H1 (cell line): ENCODE results near the gene AGPS. TPM values are rescaled to one million over a fixed set of nuclear protein-coding genes. Genes with fewer than 3 reads are reported as not detected.

ENCODE experiments used
- CTCF ChIA-PET: fragments of 300-600 bp; sonication (Branson Sonifier 250); formaldehyde crosslinking; loops from one replicate; lab custom pipeline; 2021; ENCODE audit not compliant: partially characterized antibody; lab: Charles Lee
- POLR2A ChIA-PET: fragments of 300-600 bp; sonication (Branson Sonifier 250); formaldehyde crosslinking; loops from one replicate; lab custom pipeline; 2021; ENCODE audit warnings: inconsistent platforms; ENCODE audit not compliant: partially characterized antibody; lab: Charles Lee
- DNase-seq, 2 experiments: peaks; one replicate each; pipeline versions ENCODE4 v3.0.0 to v3.0.0-alpha.2; 2010 to 2022; ENCODE audit warnings: low spot score in 2 of 2, low read depth in 1 of 2, mixed read lengths in 1 of 2
- FAIRE-seq: peaks from 2 replicates; lab custom pipeline; 2011; peaks lifted over from hg19 to GRCh38; lab: Jason Lieb, UNC
- H2AFZ ChIP-seq: 2 replicates; pipeline ENCODE4 v1.8.1; 2012; ENCODE audit warnings: low read length, inconsistent platforms
- H2AK5ac ChIP-seq: 2 replicates; pipeline ENCODE4 v1.6.1; 2013; ENCODE audit warnings: low read depth, low read length
- H2BK120ac ChIP-seq: replicated peaks from 2 replicates; pipeline ENCODE3; 2013; ENCODE audit warnings: low read depth, low read length, inconsistent platforms
- H2BK12ac ChIP-seq: 2 replicates; pipeline ENCODE4 v1.6.1; 2013; ENCODE audit warnings: low read depth, low read length
- H2BK15ac ChIP-seq: 2 replicates; pipeline ENCODE4 v1.6.1; 2013; ENCODE audit warnings: low read length
- H2BK20ac ChIP-seq: 2 replicates; pipeline ENCODE4 v1.6.1; 2013; ENCODE audit warnings: low read length
- H2BK5ac ChIP-seq: 2 replicates; pipeline ENCODE4 v1.6.1; 2013; ENCODE audit warnings: low read depth, low read length
- H3K14ac ChIP-seq: 2 replicates; pipeline ENCODE4 v1.6.1; 2013; ENCODE audit warnings: inconsistent platforms; ENCODE audit not compliant: insufficient read length
- H3K18ac ChIP-seq: 2 replicates; pipeline ENCODE4 v1.6.1; 2013; ENCODE audit warnings: low read length; ENCODE audit errors: extremely low read depth
- H3K23ac ChIP-seq: 2 replicates; pipeline ENCODE4 v1.6.1; 2013; ENCODE audit warnings: inconsistent platforms; ENCODE audit not compliant: insufficient read length
- H3K23me2 ChIP-seq: 2 replicates; pipeline ENCODE4 v1.6.1; 2013; ENCODE audit warnings: low read depth, low read length
- H3K27ac ChIP-seq: 2 replicates; pipeline ENCODE4 v1.6.1; 2011; ENCODE audit warnings: low read depth, low read length, inconsistent platforms
- H3K27me3 ChIP-seq, 4 experiments: replicated peaks in 1 of 4; 1 replicate in 1 of 4; 2 replicates in 3 of 4; pipeline versions ENCODE4 v1.6.1 to v1.8.1; 2011 to 2013; ENCODE audit warnings: low read length in 3 of 4, mild to moderate bottlenecking in 3 of 4, inconsistent platforms in 2 of 4, mixed read lengths in 2 of 4, moderate library complexity in 1 of 4; ENCODE audit not compliant: control insufficient read depth in 3 of 4, insufficient read depth in 3 of 4; ENCODE audit errors: extremely low read depth in 1 of 4
- H3K36me3 ChIP-seq, 4 experiments: 2 replicates each; pipeline versions ENCODE4 v1.6.1 to v1.8.1; 2011 to 2013; ENCODE audit warnings: mild to moderate bottlenecking in 4 of 4, low read length in 3 of 4, moderate library complexity in 2 of 4, control low read depth in 1 of 4, inconsistent platforms in 1 of 4; ENCODE audit not compliant: insufficient read depth in 4 of 4, control insufficient read depth in 2 of 4
- H3K4ac ChIP-seq: replicated peaks from 2 replicates; pipeline ENCODE3; 2013; ENCODE audit warnings: low read length, low read depth, mixed read lengths, inconsistent platforms; ENCODE audit not compliant: insufficient read length
- H3K4me1 ChIP-seq, 4 experiments: replicated peaks in 1 of 4; 1 replicate in 1 of 4; 2 replicates in 3 of 4; pipeline versions ENCODE4 v1.6.1 to v1.8.1; 2011 to 2013; ENCODE audit warnings: low read length in 3 of 4, inconsistent platforms in 2 of 4, mixed read lengths in 1 of 4; ENCODE audit not compliant: insufficient read depth in 4 of 4, control insufficient read depth in 3 of 4
- H3K4me2 ChIP-seq, 2 experiments: 2 replicates each; pipeline versions ENCODE4 v1.6.1 to v1.8.1; 2011 to 2013; ENCODE audit warnings: low read depth in 2 of 2, low read length in 2 of 2, control low read depth in 1 of 2, inconsistent platforms in 1 of 2, mild to moderate bottlenecking in 1 of 2; ENCODE audit not compliant: insufficient read depth in 1 of 2
- H3K4me3 ChIP-seq, 4 experiments: fragments of 200-600, 300-600 bp in 1 of 4; sonication (generic), shearing (Covaris generic), sonication (Bioruptor Twin) in 1 of 4; 2 replicates each; pipeline versions ENCODE4 v1.5.1 to v1.8.1; 2011 to 2016; ENCODE audit warnings: low read length in 4 of 4, low read depth in 3 of 4, control low read depth in 2 of 4, inconsistent platforms in 2 of 4, mild to moderate bottlenecking in 2 of 4, mixed read lengths in 1 of 4, moderate library complexity in 1 of 4; ENCODE audit not compliant: insufficient read depth in 2 of 4; ENCODE audit errors: extremely low read depth in 1 of 4
- H3K56ac ChIP-seq: replicated peaks from 2 replicates; pipeline ENCODE3; 2013; ENCODE audit warnings: low read depth, mild to moderate bottlenecking, mixed read lengths, low read length, inconsistent platforms; ENCODE audit not compliant: insufficient read length
- H3K79me1 ChIP-seq: 2 replicates; pipeline ENCODE4 v1.6.1; 2013; ENCODE audit warnings: low read depth, low read length, control low read depth
- H3K79me2 ChIP-seq, 2 experiments: 2 replicates each; pipeline versions ENCODE4 v1.6.1 to v1.8.1; 2012 to 2013; ENCODE audit warnings: low read length in 2 of 2, mild to moderate bottlenecking in 2 of 2, inconsistent platforms in 1 of 2; ENCODE audit not compliant: insufficient read depth in 2 of 2, control insufficient read depth in 1 of 2
- H3K9ac ChIP-seq, 4 experiments: replicated peaks in 1 of 4; 1 replicate in 1 of 4; 2 replicates in 3 of 4; pipeline versions ENCODE4 v1.6.1 to v1.8.1; 2011 to 2013; ENCODE audit warnings: low read depth in 3 of 4, low read length in 3 of 4, control low read depth in 2 of 4, mild to moderate bottlenecking in 2 of 4, moderate library complexity in 2 of 4, inconsistent platforms in 1 of 4; ENCODE audit errors: extremely low read depth in 1 of 4
- H3K9me3 ChIP-seq, 2 experiments: 2 replicates each; pipeline versions ENCODE4 v1.6.1 to v1.8.1; 2012 to 2013; ENCODE audit warnings: mild to moderate bottlenecking in 2 of 2, moderate library complexity in 2 of 2, control low read depth in 1 of 2, inconsistent platforms in 1 of 2, low read depth in 1 of 2, low read length in 1 of 2, mixed read lengths in 1 of 2; ENCODE audit not compliant: insufficient read depth in 2 of 2
- H4K20me1 ChIP-seq, 2 experiments: replicated peaks in 1 of 2; 2 replicates each; pipeline versions ENCODE3 to v1.8.1; 2011 to 2013; ENCODE audit warnings: inconsistent platforms in 2 of 2, low read length in 2 of 2, mild to moderate bottlenecking in 1 of 2; ENCODE audit not compliant: insufficient read depth in 2 of 2, control insufficient read depth in 1 of 2
- H4K5ac ChIP-seq: 2 replicates; pipeline ENCODE4 v1.6.1; 2013; ENCODE audit warnings: low read length, low read depth, mixed read lengths, inconsistent platforms; ENCODE audit not compliant: insufficient read length
- H4K8ac ChIP-seq: 2 replicates; pipeline ENCODE4 v1.8.0; 2013; ENCODE audit warnings: mild to moderate bottlenecking, moderate library complexity, low read length, inconsistent platforms; ENCODE audit not compliant: insufficient read depth; ENCODE audit errors: extremely low read depth
- H4K91ac ChIP-seq: replicated peaks from 2 replicates; pipeline ENCODE3; 2013; ENCODE audit warnings: low read length, mixed read lengths, inconsistent platforms; ENCODE audit not compliant: insufficient read length
- CHD2 ChIP-seq: IDR thresholded peaks from 2 replicates; pipeline ENCODE4 v1.6.1; 2012; ENCODE audit warnings: low read length, improper control_type of control experiment
- FOSL1 ChIP-seq: IDR thresholded peaks from 2 replicates; pipeline ENCODE4 v1.6.1; 2011; ENCODE audit warnings: mild to moderate bottlenecking, low read depth, low read length, moderate library complexity; ENCODE audit not compliant: insufficient read depth
- PHF8 ChIP-seq: fragments of 200-600 bp; sonication (generic); conservative IDR thresholded peaks from 2 replicates; pipeline ENCODE4 v1.7.1; 2012; ENCODE audit warnings: low read depth, mild to moderate bottlenecking, inconsistent platforms, low read length, moderate library complexity
- SUZ12 ChIP-seq: fragments of 200-600 bp; sonication (generic); IDR thresholded peaks from 2 replicates; pipeline ENCODE4 v1.6.1; 2012; ENCODE audit warnings: mild to moderate bottlenecking, inconsistent platforms, low read length, moderate library complexity, mixed read lengths
- TEAD4 ChIP-seq: IDR thresholded peaks from 2 replicates; pipeline ENCODE4 v1.6.1; 2012; ENCODE audit warnings: low read depth, low read length, inconsistent platforms, mixed read lengths
- WGBS, 2 experiments: shearing (Covaris generic) in 1 of 2; methylation state at CpG; one replicate each; pipeline versions ENCODE4 v1.1.6 to v1.1.7; 2013 to 2015; ENCODE audit warnings: low lambda C conversion rate in 2 of 2, mixed read lengths in 2 of 2, inconsistent platforms in 1 of 2, low coverage in 1 of 2, missing lambda C conversion rate in 1 of 2; ENCODE audit not compliant: insufficient replicate concordance in 2 of 2, insufficient coverage in 1 of 2, insufficient read length in 1 of 2; ENCODE audit errors: extremely low coverage in 1 of 2, missing lambda C conversion rate in 1 of 2; 5-methylcytosine and 5-hydroxymethylcytosine counted together
- polyA plus RNA-seq, 7 experiments: library from polyadenylated mRNA; depleted of rRNA in 3 of 7; stranded (reverse) in 5 of 7; unstranded in 2 of 7; fragments of >200 nt in 5 of 7; fragments of 200-250 nt in 2 of 7; gene quantifications; 1 replicate in 5 of 7; 2 replicates in 1 of 7; 4 replicates in 1 of 7; pipeline versions ENCODE4 v1.2.1 to v1.2.3, GENCODE V29; 2011 to 2013; ENCODE audit warnings: missing spikeins in 2 of 7, mixed read lengths in 2 of 7
- total RNA-seq: library from RNA; stranded (reverse); fragmentation: NEBNext Ultra II Directional; extraction: Animal tissue kit (Norgen Biotek cat#: 25700); gene quantifications from 2 replicates; pipeline ENCODE4 v1.2.1, GENCODE V29; 2021
- TF ChIP-seq, protein P1 (sequence below): IDR thresholded peaks from 2 replicates; pipeline ENCODE4 v1.6.1; 2012; ENCODE audit warnings: inconsistent platforms

AGPS gene
- total and polyA plus RNA-seq, 2 of the 8 experiments (the other 6 are each of a cell fraction or from before 2014, with no cell fraction given): 7.3 to 57.8 TPM

DNA sequence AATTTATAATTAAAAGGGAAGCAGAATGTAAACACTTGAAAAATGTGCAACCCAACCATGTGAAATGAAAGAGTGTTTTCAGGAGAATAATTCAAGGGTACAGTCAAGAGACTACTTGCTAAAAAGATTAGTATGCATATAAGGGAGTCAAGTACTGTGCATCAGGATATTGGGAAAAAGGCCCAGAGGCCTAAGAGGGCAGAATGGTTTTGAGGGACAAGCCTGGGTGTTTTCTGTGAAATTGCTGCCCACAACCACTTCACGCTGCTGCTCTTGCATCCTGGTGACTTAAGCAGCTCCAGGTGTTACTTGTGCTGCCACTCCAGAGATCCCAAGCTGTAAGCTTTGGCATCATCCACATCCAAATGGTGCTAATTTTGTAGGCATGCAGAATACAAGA is 165.2 kb downstream of the AGPS start:
- ChIA-PET CTCF (no interaction called here), POLR2A (no interaction called here)
- 100% methylated on average over 1 of the region's 1 CpG; no CpG with 5 or more reads in 1 of the 2 experiments for WGBS, 2 experiments

More for the DNA sequence above, 165.2 kb downstream of the AGPS start:
- Histone ChIP-seq H2BK120ac (no peak overlapping the region), H3K9me3 (peaks cover 0 to 8% of the 10 kb centered on the region in 2 experiments; a peak in 1 of 4 replicates), H3K4me3 (no peak overlapping the region), H3K23me2 (0 out of 2 replicates have a peak, but pooled peaks cover 5% of the 10 kb centered on the region), H3K56ac (no peak overlapping the region), H4K8ac (no peak overlapping the region), H3K4ac (no peak overlapping the region), H2BK12ac (no peak overlapping the region), H2AFZ (no peak overlapping the region), H3K18ac (no peak overlapping the region), H4K5ac (no peak overlapping the region), H3K36me3 (no peaks in the 10 kb centered on the region), H3K79me1 (no peaks in the 10 kb centered on the region), H3K9ac (no peak overlapping the region), H4K91ac (no peak overlapping the region), H3K23ac (no peak overlapping the region), H3K4me2 (no peak overlapping the region), H3K27ac (no peak overlapping the region), H3K4me1 (no peaks in the 10 kb centered on the region), H3K27me3 (no peaks in the 10 kb centered on the region), H3K79me2 (no peaks in the 10 kb centered on the region), H3K14ac (no peak overlapping the region), H2BK15ac (no peak overlapping the region), H2AK5ac (no peak overlapping the region), H2BK5ac (no peak overlapping the region), H2BK20ac (no peak overlapping the region), H4K20me1 (no peaks in the 10 kb centered on the region)
- TF ChIP-seq TEAD4: no peak
- TF ChIP-seq CHD2: no peak
- TF ChIP-seq FOSL1: no peak
- no peak for TF ChIP-seq SUZ12
- TF ChIP-seq, protein P1, sequence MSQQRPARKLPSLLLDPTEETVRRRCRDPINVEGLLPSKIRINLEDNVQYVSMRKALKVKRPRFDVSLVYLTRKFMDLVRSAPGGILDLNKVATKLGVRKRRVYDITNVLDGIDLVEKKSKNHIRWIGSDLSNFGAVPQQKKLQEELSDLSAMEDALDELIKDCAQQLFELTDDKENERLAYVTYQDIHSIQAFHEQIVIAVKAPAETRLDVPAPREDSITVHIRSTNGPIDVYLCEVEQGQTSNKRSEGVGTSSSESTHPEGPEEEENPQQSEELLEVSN: no peak
- TF ChIP-seq PHF8: no peak
- DNase-seq (no peak), FAIRE-seq (no peak)
